CD4-positive, alpha-beta T cell (primary cell): ENCODE results near the gene HEATR9. TPM values are rescaled to one million over a fixed set of nuclear protein-coding genes. Genes with fewer than 3 reads are reported as not detected.

Experiments
- ATAC-seq: fragments of 200-7000 bp; cut with Tn5 transposase; one replicate; pipeline ENCODE4 v1.10.0; 2022; ENCODE audit warnings: mild to moderate bottlenecking; ENCODE audit not compliant: poor library complexity
- CTCF ChIA-PET: fragments of 350-600 bp; sonication (Branson Sonifier 250); formaldehyde crosslinking; loops from one replicate; lab custom pipeline; 2021; ENCODE audit warnings: antibody characterized with exemption, inconsistent platforms; lab: Charles Lee
- POLR2A ChIA-PET: fragments of 350-600 bp; sonication (Branson Sonifier 250); formaldehyde crosslinking; loops from one replicate; lab custom pipeline; 2021; ENCODE audit warnings: antibody characterized with exemption, inconsistent platforms; lab: Charles Lee
- DNase-seq, 14 experiments: peaks; one replicate each; pipeline ENCODE4 v3.0.0-alpha.2; 2013 to 2020; ENCODE audit warnings: mixed read lengths in 2 of 14
- H3K27ac ChIP-seq, 2 donors: one replicate each; pipeline versions ENCODE4 v1.5.1 to v1.7.0; 2013; ENCODE audit warnings: low read length in 2 of 2, low read depth in 1 of 2, mild to moderate bottlenecking in 1 of 2
- H3K27me3 ChIP-seq, 2 experiments: 1 replicate in 1 of 2; 2 replicates in 1 of 2; pipeline versions ENCODE4 v1.6.1 to v1.7.0; 2013; ENCODE audit warnings: low read length in 2 of 2, control low read depth in 1 of 2, mild to moderate bottlenecking in 1 of 2, moderate library complexity in 1 of 2; ENCODE audit not compliant: insufficient read depth in 2 of 2, control insufficient read depth in 1 of 2
- H3K36me3 ChIP-seq: one replicate; pipeline ENCODE4 v1.6.1; 2013; ENCODE audit warnings: low read length, control low read depth; ENCODE audit not compliant: insufficient read depth
- H3K4me1 ChIP-seq: one replicate; pipeline ENCODE4 v1.6.1; 2013; ENCODE audit warnings: low read length, control low read depth; ENCODE audit not compliant: insufficient read depth
- H3K4me3 ChIP-seq: one replicate; pipeline ENCODE4 v1.5.1; 2013; ENCODE audit warnings: mild to moderate bottlenecking, low read length, moderate library complexity
- H3K9me3 ChIP-seq, 2 experiments: 1 replicate in 1 of 2; 2 replicates in 1 of 2; pipeline versions ENCODE4 v1.6.1 to v1.7.0; 2013; ENCODE audit warnings: low read length in 2 of 2, mild to moderate bottlenecking in 2 of 2, control low read depth in 1 of 2, moderate library complexity in 1 of 2; ENCODE audit not compliant: control insufficient read depth in 1 of 2, insufficient read depth in 1 of 2
- H3K27ac Mint-ChIP-seq: one replicate; pipeline ENCODE4 v1.8.0; 2020; ENCODE audit warnings: mixed read lengths
- H3K27me3 Mint-ChIP-seq: one replicate; pipeline ENCODE4 v1.8.0; 2021; ENCODE audit warnings: mixed read lengths
- H3K36me3 Mint-ChIP-seq: one replicate; pipeline ENCODE4 v1.8.0; 2021; ENCODE audit warnings: low read depth, mixed read lengths
- H3K4me1 Mint-ChIP-seq: one replicate; pipeline ENCODE4 v1.8.0; 2021; ENCODE audit warnings: low read depth, mixed read lengths
- H3K4me3 Mint-ChIP-seq: one replicate; pipeline ENCODE4 v1.8.0; 2020; ENCODE audit warnings: mild to moderate bottlenecking, mixed read lengths
- H3K9me3 Mint-ChIP-seq: one replicate; pipeline ENCODE4 v1.8.0; 2020; ENCODE audit warnings: mixed read lengths
- CTCF ChIP-seq: fragments of 200-600 bp; IDR thresholded peaks from one replicate; pipeline ENCODE4 v1.8.0; 2022; ENCODE audit warnings: antibody characterized with exemption, mild to moderate bottlenecking
- intact Hi-C, 2 experiments: fragments of 100-400 bp; cut with DNase I in 1 of 2; cut with micrococcal nuclease in 1 of 2; formaldehyde crosslinking; loops; one replicate each; pipeline versions ENCODE4 v1.15.1 to v1.9.0; 2023 to 2025; cut with DNase I, micrococcal nuclease
- total RNA-seq, 174 experiments: library from RNA in 2 of 174; stranded (reverse) in 2 of 174; gene quantifications; one replicate each; pipeline ENCODE4 v1.2.3 and lab custom pipeline; 2021 to 2026

HEATR9 gene
- total RNA-seq, 2 experiments from 2014 or later, result 0.47 to 0.61 TPM

- CTCF ChIA-PET, result no interaction called here
- Mint-ChIP-seq H3K27ac (no peak overlapping the region), H3K36me3 (no peaks in the 10 kb centered on the region), H3K27me3 (no peaks in the 10 kb centered on the region), H3K9me3 (no peaks in the 10 kb centered on the region), H3K4me3 (no peak overlapping the region), H3K4me1 (peaks cover 21% of the 10 kb centered on the region)
- Histone ChIP-seq H3K9me3 (no peaks in the 10 kb centered on the region), H3K27me3 (no peaks in the 10 kb centered on the region), H3K4me3 (no peak overlapping the region), H3K4me1 (peaks cover 60% of the 10 kb centered on the region), H3K36me3 (no peaks in the 10 kb centered on the region), H3K27ac (no peak overlapping the region)
- TF ChIP-seq CTCF, result no peak
- DNase-seq (peak in 4 of 14 experiments; percentile 25 to 77 (median 50)), ATAC-seq (no peak)
- POLR2A ChIA-PET, result interaction anchor here (1.3 to 1.4 kb wide), 2 partner anchors 11 to 13 kb away, joined by 3 read pairs; no protein-coding TSS in a partner anchor
- intact Hi-C loops, result no loop called here
Observed at GRCh38 chr17:35889241-35889640, 20.6 kb upstream of the HEATR9 start.

GRCh38 chr17:35879773-35880654, 11.3 kb upstream of the HEATR9 start, which contains the start of gene CCL5:
TSS of gene CCL5 (minus strand) at chr17:35880360.
- Histone ChIP-seq H3K4me3 (peak within 1 kb of the TSS; percentile 59), H3K27me3 (no peaks in the 10 kb centered on the region), H3K27ac (peak within 1 kb of the TSS in 1 of 2 donors; percentile 83), H3K4me1 (peaks cover 41% of the 10 kb centered on the region), H3K36me3 (no peaks in the 10 kb centered on the region), H3K9me3 (no peaks in the 10 kb centered on the region)
- ChIA-PET CTCF (interaction anchor here (1.5 kb wide), 1 partner anchor 21 kb away, joined by 3 read pairs; no protein-coding TSS in a partner anchor), POLR2A (interaction anchor here (1.0 to 1.6 kb wide), 2 partner anchors 9 to 18 kb away, joined by 3 to 4 read pairs; no protein-coding TSS in a partner anchor)
- Mint-ChIP-seq H3K27me3 (no peaks in the 10 kb centered on the region), H3K4me1 (peaks cover 15% of the 10 kb centered on the region), H3K9me3 (no peaks in the 10 kb centered on the region), H3K36me3 (no peaks in the 10 kb centered on the region), H3K4me3 (peak within 1 kb of the TSS; percentile 81), H3K27ac (peak within 1 kb of the TSS; percentile 75)
- intact Hi-C loops, result no loop called here
- ATAC-seq, result peak; percentile 71
- peak in 6 of 14 experiments; percentile 14 to 88 (median 56) for DNase-seq
- TF ChIP-seq CTCF, result no peak

- intact Hi-C loops, result no loop called here
- Histone ChIP-seq H3K4me1 (peaks cover 41% of the 10 kb centered on the region), H3K9me3 (no peaks in the 10 kb centered on the region), H3K27ac (peak overlapping the region in 1 of 2 donors; percentile 22), H3K36me3 (no peaks in the 10 kb centered on the region), H3K4me3 (peak overlapping the region; percentile 59), H3K27me3 (no peaks in the 10 kb centered on the region)
- no peaks in the 10 kb centered on the region for H3K27me3 Mint-ChIP-seq
- ChIA-PET POLR2A (interaction anchor here (1.3 kb wide), 1 partner anchor 12 kb away, joined by 3 read pairs; no protein-coding TSS in a partner anchor), CTCF (interaction anchor here (0.7 kb wide), 1 partner anchor 306 kb away, joined by 5 read pairs; no protein-coding TSS in a partner anchor)
- H3K4me3 Mint-ChIP-seq, result peak overlapping the region; percentile 62
- TF ChIP-seq CTCF, result no peak
- H3K36me3 Mint-ChIP-seq, result no peaks in the 10 kb centered on the region
- peaks cover 17% of the 10 kb centered on the region for H3K4me1 Mint-ChIP-seq
- H3K9me3 Mint-ChIP-seq, result no peaks in the 10 kb centered on the region
- ATAC-seq (no peak), DNase-seq (peak in 2 of 14 experiments; percentile 20 to 35)
- peak overlapping the region; percentile 55 for H3K27ac Mint-ChIP-seq
Observed at GRCh38 chr17:35878361-35878760, 9.7 kb upstream of the HEATR9 start.
